ENCODE measurements around the gene ESAM.

Gene ESAM

GRCh38 chr11:124753624-124754023 is 8.5 kb downstream of the ESAM start:
- no peak for TF ChIP-seq CTCF (IDR thresholded peaks at IDR 0.05; ENCODE audit: poor library complexity, severe bottlenecking)
- H3K9me3 ChIP-seq (ENCODE audit: severe bottlenecking) = no peaks in the 10 kb centered on the region
- H3K4me1 ChIP-seq (ENCODE audit: insufficient read depth, poor library complexity, severe bottlenecking) = peaks cover 9% of the 10 kb centered on the region
- no peak overlapping the region for H3K4me3 ChIP-seq (ENCODE audit: severe bottlenecking)
- no peak overlapping the region for H3K27ac ChIP-seq (ENCODE audit: poor library complexity, severe bottlenecking)
- no peak for DNase-seq (ENCODE audit: low spot score)
- H3K36me3 ChIP-seq (ENCODE audit: low read depth) = no peaks in the 10 kb centered on the region
- no peak for ATAC-seq (ENCODE audit: low read depth)
- peaks cover 7% of the 10 kb centered on the region for H3K27me3 ChIP-seq (ENCODE audit: insufficient read depth, poor library complexity, severe bottlenecking)

GRCh38 chr11:124753205-124753604 is 8.9 kb downstream of the ESAM start:
- Histone ChIP-seq H3K27me3 (ENCODE audit: insufficient read depth, poor library complexity, severe bottlenecking) (peaks cover 3% of the 10 kb centered on the region), H3K4me1 (ENCODE audit: insufficient read depth, poor library complexity, severe bottlenecking) (peaks cover 5% of the 10 kb centered on the region), H3K9me3 (ENCODE audit: severe bottlenecking) (no peaks in the 10 kb centered on the region), H3K27ac (ENCODE audit: poor library complexity, severe bottlenecking) (no peak overlapping the region), H3K36me3 (ENCODE audit: low read depth) (no peaks in the 10 kb centered on the region), H3K4me3 (ENCODE audit: severe bottlenecking) (no peak overlapping the region)
- no peak for TF ChIP-seq CTCF (IDR thresholded peaks at IDR 0.05; ENCODE audit: poor library complexity, severe bottlenecking)
- DNase-seq (ENCODE audit: low spot score) (no peak), ATAC-seq (ENCODE audit: low read depth) (no peak)

GRCh38 chr11:124752471-124753102 is 9.5 kb downstream of the ESAM start:
- Histone ChIP-seq H3K4me3 (ENCODE audit: severe bottlenecking) (no peak overlapping the region), H3K27me3 (ENCODE audit: insufficient read depth, poor library complexity, severe bottlenecking) (no peaks in the 10 kb centered on the region), H3K4me1 (ENCODE audit: insufficient read depth, poor library complexity, severe bottlenecking) (no peaks in the 10 kb centered on the region), H3K27ac (ENCODE audit: poor library complexity, severe bottlenecking) (no peak overlapping the region), H3K9me3 (ENCODE audit: severe bottlenecking) (no peaks in the 10 kb centered on the region), H3K36me3 (ENCODE audit: low read depth) (no peaks in the 10 kb centered on the region)
- ATAC-seq (ENCODE audit: low read depth) = no peak
- no peak for TF ChIP-seq CTCF (IDR thresholded peaks at IDR 0.05; ENCODE audit: poor library complexity, severe bottlenecking)
- DNase-seq (ENCODE audit: low spot score) = no peak

GRCh38 chr11:124751741-124752470 is 10.2 kb downstream of the ESAM start, which contains the start of gene VSIG2:
VSIG2 (minus strand) TSS chr11:124752255; CDS start chr11:124752137, 118 bp downstream.
- TF ChIP-seq CTCF (IDR thresholded peaks at IDR 0.05; ENCODE audit: poor library complexity, severe bottlenecking) = no peak
- peaks cover 3% of the 10 kb centered on the region for H3K4me1 ChIP-seq (ENCODE audit: insufficient read depth, poor library complexity, severe bottlenecking)
- H3K27ac ChIP-seq (ENCODE audit: poor library complexity, severe bottlenecking) = no peak within 1 kb of the TSS
- H3K27me3 ChIP-seq (ENCODE audit: insufficient read depth, poor library complexity, severe bottlenecking) = no peaks in the 10 kb centered on the region
- no peak for ATAC-seq (ENCODE audit: low read depth)
- no peaks in the 10 kb centered on the region for H3K9me3 ChIP-seq (ENCODE audit: severe bottlenecking)
- H3K36me3 ChIP-seq (ENCODE audit: low read depth) = no peaks in the 10 kb centered on the region
- DNase-seq (ENCODE audit: low spot score) = no peak
- H3K4me3 ChIP-seq (ENCODE audit: severe bottlenecking) = no peak within 1 kb of the TSS

GRCh38 chr11:124751391-124751740 is 10.7 kb downstream of the ESAM start:
- ATAC-seq (ENCODE audit: low read depth) = no peak
- Histone ChIP-seq H3K36me3 (ENCODE audit: low read depth) (no peaks in the 10 kb centered on the region), H3K27me3 (ENCODE audit: insufficient read depth, poor library complexity, severe bottlenecking) (no peaks in the 10 kb centered on the region), H3K9me3 (ENCODE audit: severe bottlenecking) (no peaks in the 10 kb centered on the region), H3K4me3 (ENCODE audit: severe bottlenecking) (no peak overlapping the region), H3K4me1 (ENCODE audit: insufficient read depth, poor library complexity, severe bottlenecking) (peaks cover 3% of the 10 kb centered on the region), H3K27ac (ENCODE audit: poor library complexity, severe bottlenecking) (no peak overlapping the region)
- no peak for TF ChIP-seq CTCF (IDR thresholded peaks at IDR 0.05; ENCODE audit: poor library complexity, severe bottlenecking)
- no peak for DNase-seq (ENCODE audit: low spot score)

Data from RWPE2 (cell line).